HEK293T (cell line): ENCODE data around the gene LNPK.

ENCODE experiments used
- ARNT ChIP-seq: fragments of 450-650 bp; IDR thresholded peaks from 2 replicates; pipeline ENCODE4 v1.6.1; 2017; ENCODE audit warnings: mild to moderate bottlenecking
- BHLHE40 ChIP-seq: fragments of 450-650 bp; IDR thresholded peaks from 2 replicates; pipeline ENCODE4 v1.6.1; 2016; ENCODE audit warnings: mild to moderate bottlenecking, moderate library complexity, borderline replicate concordance
- ELF4 ChIP-seq: fragments of 450-650 bp; IDR thresholded peaks from 2 replicates; pipeline ENCODE4 v1.6.1; 2017; ENCODE audit warnings: antibody characterized with exemption
- FOXA1 ChIP-seq: fragments of 450-650 bp; IDR thresholded peaks from 2 replicates; pipeline ENCODE4 v1.6.1; 2016; ENCODE audit warnings: mild to moderate bottlenecking
- FOXK2 ChIP-seq: fragments of 450-650 bp; IDR thresholded peaks from 2 replicates; pipeline ENCODE4 v1.6.1; 2016; ENCODE audit warnings: mild to moderate bottlenecking
- FOXM1 ChIP-seq: fragments of 450-650 bp; IDR thresholded peaks from 2 replicates; pipeline ENCODE4 v1.6.1; 2017; ENCODE audit warnings: mild to moderate bottlenecking, borderline replicate concordance
- HDGF ChIP-seq: fragments of 450-650 bp; IDR thresholded peaks from 2 replicates; pipeline ENCODE4 v1.6.1; 2017; ENCODE audit warnings: antibody characterized with exemption, borderline replicate concordance
- L3MBTL2 ChIP-seq: fragments of 450-650 bp; conservative IDR thresholded peaks from 2 replicates; pipeline ENCODE4 v1.6.1; 2016; ENCODE audit warnings: mild to moderate bottlenecking
- NFRKB ChIP-seq: fragments of 450-650 bp; IDR thresholded peaks from 2 replicates; pipeline ENCODE4 v1.6.1; 2016; ENCODE audit warnings: mild to moderate bottlenecking, moderate library complexity
- PKNOX1 ChIP-seq: fragments of 450-650 bp; IDR thresholded peaks from 2 replicates; pipeline ENCODE4 v1.6.1; 2016
- SP1 ChIP-seq: fragments of 450-650 bp; IDR thresholded peaks from 2 replicates; pipeline ENCODE4 v1.6.1; 2017
- SUZ12 ChIP-seq: fragments of 450-650 bp; IDR thresholded peaks from 2 replicates; pipeline ENCODE4 v1.6.1; 2016; ENCODE audit warnings: mild to moderate bottlenecking
- TARDBP ChIP-seq: fragments of 450-650 bp; IDR thresholded peaks from 2 replicates; pipeline ENCODE4 v1.6.1; 2016
- ZNF384 ChIP-seq: fragments of 450-650 bp; IDR thresholded peaks from 2 replicates; pipeline ENCODE4 v1.6.1; 2016

- TF ChIP-seq ARNT (no peak), HDGF (no peak), FOXM1 (no peak), PKNOX1 (no peak), SUZ12 (no peak), NFRKB (no peak), SP1 (no peak), FOXA1 (no peak), L3MBTL2 (no peak), ELF4 (no peak), ZNF384 (no peak), BHLHE40 (no peak), FOXK2 (no peak), TARDBP (no peak)
Measured at GRCh38 chr2:175929850-175930249, 72.2 kb downstream of the LNPK start.
